Left ventricle myocardium inferior (tissue), 1 donor: ENCODE data around the gene KAZALD1. TPM values are rescaled to one million over a fixed set of nuclear protein-coding genes. Genes with fewer than 3 reads are reported as not detected.

Experiments used
- DNase-seq: peaks from one replicate; pipeline ENCODE4 v3.0.0-alpha.2; 2020
- H3K27ac ChIP-seq: fragments of 200-600 bp; replicated peaks from 2 replicates; pipeline ENCODE4 v1.8.0; 2021
- H3K27me3 ChIP-seq: fragments of 200-600 bp; 2 replicates; pipeline ENCODE4 v1.8.0; 2021; ENCODE audit warnings: low read depth
- H3K36me3 ChIP-seq: fragments of 200-600 bp; 2 replicates; pipeline ENCODE4 v1.8.0; 2021
- H3K4me1 ChIP-seq: fragments of 200-600 bp; 2 replicates; pipeline ENCODE4 v1.8.0; 2021
- H3K4me3 ChIP-seq: fragments of 200-600 bp; 2 replicates; pipeline ENCODE4 v1.8.0; 2021; ENCODE audit warnings: mild to moderate bottlenecking, moderate library complexity
- H3K9me3 ChIP-seq: fragments of 200-600 bp; replicated peaks from 2 replicates; pipeline ENCODE4 v1.8.0; 2021
- CTCF ChIP-seq: fragments of 200-600 bp; IDR thresholded peaks from 2 replicates; pipeline ENCODE4 v1.8.0; 2021; ENCODE audit warnings: antibody characterized with exemption, mild to moderate bottlenecking, borderline replicate concordance
- intact Hi-C: fragments of 100-400 bp; cut with micrococcal nuclease; formaldehyde crosslinking; loops from one replicate; pipeline ENCODE4 v1.11.0; 2022
- total RNA-seq: library from RNA; stranded (reverse); fragmentation: NEBNext Ultra II Directional; extraction: Animal tissue kit (Norgen Biotek cat#: 25700); gene quantifications from one replicate; pipeline ENCODE4 v1.2.1, GENCODE V29; 2021
- donor health status: DM: no; HTN: yes; CAD: no; lungs with severe emphysema.

The KAZALD1 gene
- total RNA-seq, 1 donor from 2014 or later, result 5.1 TPM

GRCh38 chr10:101041252-101041761, 20.5 kb upstream of the KAZALD1 start:
- peak overlapping the region; percentile 93 for H3K27ac ChIP-seq
- peaks cover 39% of the 10 kb centered on the region for H3K36me3 ChIP-seq
- H3K9me3 ChIP-seq, result no peaks in the 10 kb centered on the region
- peaks cover 27% of the 10 kb centered on the region for H3K4me1 ChIP-seq
- intact Hi-C loops, result no loop called here
- no peak overlapping the region for H3K4me3 ChIP-seq
- DNase-seq, result peak; percentile 75
- peaks cover 15% of the 10 kb centered on the region for H3K27me3 ChIP-seq
- peak; percentile 89 for TF ChIP-seq CTCF

- DNase-seq, result no peak
- Histone ChIP-seq H3K9me3 (no peaks in the 10 kb centered on the region), H3K27ac (peak overlapping the region; percentile 93), H3K4me1 (peaks cover 27% of the 10 kb centered on the region), H3K27me3 (peaks cover 23% of the 10 kb centered on the region), H3K36me3 (peaks cover 31% of the 10 kb centered on the region), H3K4me3 (peak overlapping the region; percentile 66)
- intact Hi-C loops, result no loop called here
- TF ChIP-seq CTCF, result no peak
These were observed 19.7 kb upstream of the KAZALD1 start for GRCh38 chr10:101042118-101042517.

- peak; percentile 97 for DNase-seq
- Histone ChIP-seq H3K4me1 (peaks cover 27% of the 10 kb centered on the region), H3K9me3 (no peaks in the 10 kb centered on the region), H3K4me3 (peak overlapping the region; percentile 66), H3K36me3 (peaks cover 24% of the 10 kb centered on the region), H3K27ac (peak overlapping the region; percentile 93), H3K27me3 (peaks cover 30% of the 10 kb centered on the region)
- no peak for TF ChIP-seq CTCF
- intact Hi-C loops, result no loop called here
These were observed 19.0 kb upstream of the KAZALD1 start for GRCh38 chr10:101042667-101043362.

- H3K4me3 ChIP-seq, result peak overlapping the region; percentile 66
- H3K27ac ChIP-seq, result peak overlapping the region; percentile 93
- intact Hi-C loops, result no loop called here
- H3K4me1 ChIP-seq, result peaks cover 32% of the 10 kb centered on the region
- no peak for DNase-seq
- peaks cover 35% of the 10 kb centered on the region for H3K27me3 ChIP-seq
- peaks cover 19% of the 10 kb centered on the region for H3K36me3 ChIP-seq
- no peak for TF ChIP-seq CTCF
- H3K9me3 ChIP-seq, result no peaks in the 10 kb centered on the region
These were observed 18.5 kb upstream of the KAZALD1 start for GRCh38 chr10:101043363-101043707.

- peaks cover 32% of the 10 kb centered on the region for H3K4me1 ChIP-seq
- intact Hi-C loops, result no loop called here
- peaks cover 11% of the 10 kb centered on the region for H3K36me3 ChIP-seq
- no peak for DNase-seq
- no peaks in the 10 kb centered on the region for H3K9me3 ChIP-seq
- peaks cover 43% of the 10 kb centered on the region for H3K27me3 ChIP-seq
- H3K4me3 ChIP-seq, result no peak overlapping the region
- no peak overlapping the region for H3K27ac ChIP-seq
- no peak for TF ChIP-seq CTCF
These were observed 17.7 kb upstream of the KAZALD1 start for GRCh38 chr10:101044117-101044516.
